GM12891 (cell line): ENCODE data around the gene HOPX. TPM values are rescaled to one million over a fixed set of nuclear protein-coding genes. Genes with fewer than 3 reads are reported as not detected.
"Not testable (repeated sequence)": the region's sequence is repeated elsewhere in the genome, so short reads cannot be mapped to it uniquely, and the experiment has no call there.

Experiments
- DNase-seq: peaks from one replicate; pipeline ENCODE4 v3.0.0; 2011; ENCODE audit warnings: low spot score; ENCODE audit not compliant: insufficient read length
- FAIRE-seq: peaks from 2 replicates; lab custom pipeline; 2011; peaks lifted over from hg19 to GRCh38; lab: Jason Lieb, UNC
- PAX5 ChIP-seq: IDR thresholded peaks from 2 replicates; pipeline ENCODE4 v1.6.1; 2011; ENCODE audit warnings: low read length, moderate library complexity, mild to moderate bottlenecking; ENCODE audit not compliant: insufficient read depth, severe bottlenecking
- POLR2A ChIP-seq: IDR thresholded peaks from 2 replicates; pipeline ENCODE4 v1.6.1; 2011; ENCODE audit warnings: low read depth, low read length, control low read depth
- POLR2AphosphoS5 ChIP-seq: IDR thresholded peaks from 2 replicates; pipeline ENCODE4 v1.6.1; 2011; ENCODE audit warnings: low read depth, low read length, control low read depth
- POU2F2 ChIP-seq: IDR thresholded peaks from 2 replicates; pipeline ENCODE4 v1.6.1; 2011; ENCODE audit warnings: low read depth, mild to moderate bottlenecking, control low read depth, low read length, moderate library complexity
- SPI1 ChIP-seq: IDR thresholded peaks from 2 replicates; pipeline ENCODE4 v1.6.1; 2011; ENCODE audit warnings: low read depth, low read length, control low read depth
- TAF1 ChIP-seq: IDR thresholded peaks from 2 replicates; pipeline ENCODE4 v1.6.1; 2011; ENCODE audit warnings: low read depth, low read length, control low read depth
- polyA plus RNA-seq: library from polyadenylated mRNA; unstranded; fragments of >200 nt; gene quantifications from one replicate; pipeline ENCODE4 v1.2.1, GENCODE V29; 2012; ENCODE audit warnings: low read depth, missing spikeins, inconsistent platforms; ENCODE audit not compliant: missing spikeins

The HOPX gene
- 2.3 TPM for polyA plus RNA-seq

- DNase-seq (peak; percentile 20), FAIRE-seq (peak; percentile 90)
- TF ChIP-seq POLR2AphosphoS5: no peak
- peak; percentile 51 for TF ChIP-seq SPI1
These were observed at the start of gene HOPX for GRCh38 chr4:56681158-56681852. TSS of gene HOPX (minus strand) at chr4:56681296. CDS start at chr4:56657816, 23,480 bp downstream.

GRCh38 chr4:56730097-56730496 lies 49.0 kb upstream of the HOPX start:
- DNase-seq: no peak
- TF ChIP-seq SPI1: no peak
- no peak for TF ChIP-seq PAX5
- no peak for TF ChIP-seq POU2F2
- TF ChIP-seq POLR2AphosphoS5: no peak
- TF ChIP-seq TAF1: no peak
- FAIRE-seq: no peak

- DNase-seq: no peak
- FAIRE-seq: no peak
- no peak for TF ChIP-seq POLR2AphosphoS5
- TF ChIP-seq POU2F2: no peak
- TF ChIP-seq POLR2A: no peak
- TF ChIP-seq SPI1: no peak
- TF ChIP-seq PAX5: no peak
- TF ChIP-seq TAF1: no peak
These were observed 47.4 kb upstream of the HOPX start for GRCh38 chr4:56728512-56728911.

- TF ChIP-seq POLR2AphosphoS5: no peak
- no peak for TF ChIP-seq POU2F2
- no peak for TF ChIP-seq PAX5
- TF ChIP-seq SPI1: no peak
- TF ChIP-seq TAF1: no peak
- TF ChIP-seq POLR2A: no peak
- DNase-seq (no peak), FAIRE-seq (no peak)
These were observed 46.1 kb upstream of the HOPX start for GRCh38 chr4:56727150-56727549.

GRCh38 chr4:56726593-56726992 lies 45.5 kb upstream of the HOPX start:
- not testable (repeated sequence) for FAIRE-seq

GRCh38 chr4:56723659-56724230 lies 42.6 kb upstream of the HOPX start:
- DNase-seq (no peak), FAIRE-seq (no peak)
- TF ChIP-seq POU2F2 (no peak), POLR2AphosphoS5 (no peak), SPI1 (no peak), TAF1 (no peak), PAX5 (no peak), POLR2A (no peak)

More at GRCh38 chr4:56726593-56726992, 45.5 kb upstream of the HOPX start:
- not testable (repeated sequence) for DNase-seq

- FAIRE-seq (peak; percentile 57), DNase-seq (no peak)
- TF ChIP-seq PAX5 (no peak), TAF1 (no peak), POLR2AphosphoS5 (no peak), POLR2A (no peak), SPI1 (peak; percentile 47), POU2F2 (no peak)
These were observed 42.1 kb upstream of the HOPX start for GRCh38 chr4:56723201-56723605.

- DNase-seq (no peak), FAIRE-seq (no peak)
- TF ChIP-seq POU2F2 (no peak), SPI1 (no peak), POLR2A (no peak), PAX5 (no peak), POLR2AphosphoS5 (no peak), TAF1 (no peak)
These were observed 27.1 kb upstream of the HOPX start for GRCh38 chr4:56708146-56708545.

GRCh38 chr4:56705966-56706365 lies 24.9 kb upstream of the HOPX start:
- no peak for TF ChIP-seq PAX5
- TF ChIP-seq POLR2AphosphoS5: no peak
- TF ChIP-seq TAF1: no peak
- no peak for TF ChIP-seq POU2F2
- TF ChIP-seq SPI1: no peak
- TF ChIP-seq POLR2A: no peak
- no peak for FAIRE-seq

GRCh38 chr4:56705334-56705733 lies 24.2 kb upstream of the HOPX start:
- TF ChIP-seq PAX5 (no peak), SPI1 (no peak), TAF1 (no peak), POLR2A (no peak), POLR2AphosphoS5 (no peak), POU2F2 (no peak)
- FAIRE-seq (no peak), DNase-seq (no peak)

More at GRCh38 chr4:56705966-56706365, 24.9 kb upstream of the HOPX start:
- DNase-seq: no peak

GRCh38 chr4:56704089-56704871 lies 23.2 kb upstream of the HOPX start:
- DNase-seq: no peak
- no peak for TF ChIP-seq POU2F2
- no peak for TF ChIP-seq TAF1
- TF ChIP-seq POLR2A: no peak
- TF ChIP-seq SPI1: no peak
- TF ChIP-seq PAX5: no peak
- no peak for TF ChIP-seq POLR2AphosphoS5
- no peak for FAIRE-seq
